ENCODE results near the gene PACRGL.

DNA sequence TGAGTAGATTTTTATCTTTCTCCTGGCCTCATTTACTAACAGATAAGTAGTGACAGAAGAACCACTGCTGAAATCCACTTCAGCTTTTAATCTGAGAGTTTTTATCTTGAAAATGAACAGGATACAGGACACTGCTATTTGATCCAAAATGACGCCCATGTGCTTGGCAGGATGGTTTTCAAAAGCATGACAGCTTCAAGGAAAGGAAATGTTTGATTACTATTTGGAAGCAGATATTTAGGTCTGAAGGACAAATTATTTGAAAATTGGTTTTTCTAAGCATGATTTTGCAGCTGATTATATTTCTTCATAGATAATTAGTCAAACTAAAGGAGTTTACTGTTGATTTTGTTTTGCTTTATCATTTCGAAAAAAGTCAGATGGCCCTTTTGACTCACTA is 11.1 kb downstream of the PACRGL start:
- TF ChIP-seq POLR2A (IDR thresholded peaks at IDR 0.05): no peak
- TF ChIP-seq, protein P1, sequence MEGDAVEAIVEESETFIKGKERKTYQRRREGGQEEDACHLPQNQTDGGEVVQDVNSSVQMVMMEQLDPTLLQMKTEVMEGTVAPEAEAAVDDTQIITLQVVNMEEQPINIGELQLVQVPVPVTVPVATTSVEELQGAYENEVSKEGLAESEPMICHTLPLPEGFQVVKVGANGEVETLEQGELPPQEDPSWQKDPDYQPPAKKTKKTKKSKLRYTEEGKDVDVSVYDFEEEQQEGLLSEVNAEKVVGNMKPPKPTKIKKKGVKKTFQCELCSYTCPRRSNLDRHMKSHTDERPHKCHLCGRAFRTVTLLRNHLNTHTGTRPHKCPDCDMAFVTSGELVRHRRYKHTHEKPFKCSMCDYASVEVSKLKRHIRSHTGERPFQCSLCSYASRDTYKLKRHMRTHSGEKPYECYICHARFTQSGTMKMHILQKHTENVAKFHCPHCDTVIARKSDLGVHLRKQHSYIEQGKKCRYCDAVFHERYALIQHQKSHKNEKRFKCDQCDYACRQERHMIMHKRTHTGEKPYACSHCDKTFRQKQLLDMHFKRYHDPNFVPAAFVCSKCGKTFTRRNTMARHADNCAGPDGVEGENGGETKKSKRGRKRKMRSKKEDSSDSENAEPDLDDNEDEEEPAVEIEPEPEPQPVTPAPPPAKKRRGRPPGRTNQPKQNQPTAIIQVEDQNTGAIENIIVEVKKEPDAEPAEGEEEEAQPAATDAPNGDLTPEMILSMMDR (IDR thresholded peaks at IDR 0.05 in 8 of 11, conservative IDR thresholded peaks at IDR 0.05 in 3 of 11): no peak
- TF ChIP-seq POLR2AphosphoS5 (IDR thresholded peaks at IDR 0.05): no peak

Measured in spleen (tissue), 7 donors.